ENCODE data around the gene FBXW7.

DNA sequence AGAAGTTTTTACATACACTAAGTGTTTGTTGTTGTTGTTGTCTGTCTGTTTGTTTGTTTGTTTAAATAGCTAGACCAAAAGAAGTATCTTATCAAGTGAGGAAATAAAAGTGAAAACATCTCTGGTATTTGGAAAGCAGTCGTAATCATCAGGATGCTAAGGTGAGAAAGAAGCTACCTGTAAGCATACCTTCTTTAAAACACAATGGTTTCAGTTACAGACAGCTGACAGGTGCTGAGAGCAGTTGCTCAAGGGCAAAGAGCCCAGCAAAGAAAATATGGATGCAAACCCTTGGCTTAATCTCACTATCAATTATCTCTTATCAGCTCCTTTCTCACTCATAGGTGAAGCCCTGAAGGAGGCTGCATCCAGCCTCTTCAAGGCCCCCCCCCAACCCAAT, 42.8 kb upstream of the FBXW7 start:
- TF ChIP-seq ZNF274 (IDR thresholded peaks at IDR 0.05; ENCODE audit: low read depth, low read length) (no peak), POLR2A (IDR thresholded peaks at IDR 0.05; ENCODE audit: borderline replicate concordance, extremely low read depth, insufficient read depth, insufficient read length) (no peak), POLR2AphosphoS5 (IDR thresholded peaks at IDR 0.05; ENCODE audit: low read depth, low read length) (no peak), EZH2 (IDR thresholded peaks at IDR 0.05) (no peak)
- TF ChIP-seq, protein P1, sequence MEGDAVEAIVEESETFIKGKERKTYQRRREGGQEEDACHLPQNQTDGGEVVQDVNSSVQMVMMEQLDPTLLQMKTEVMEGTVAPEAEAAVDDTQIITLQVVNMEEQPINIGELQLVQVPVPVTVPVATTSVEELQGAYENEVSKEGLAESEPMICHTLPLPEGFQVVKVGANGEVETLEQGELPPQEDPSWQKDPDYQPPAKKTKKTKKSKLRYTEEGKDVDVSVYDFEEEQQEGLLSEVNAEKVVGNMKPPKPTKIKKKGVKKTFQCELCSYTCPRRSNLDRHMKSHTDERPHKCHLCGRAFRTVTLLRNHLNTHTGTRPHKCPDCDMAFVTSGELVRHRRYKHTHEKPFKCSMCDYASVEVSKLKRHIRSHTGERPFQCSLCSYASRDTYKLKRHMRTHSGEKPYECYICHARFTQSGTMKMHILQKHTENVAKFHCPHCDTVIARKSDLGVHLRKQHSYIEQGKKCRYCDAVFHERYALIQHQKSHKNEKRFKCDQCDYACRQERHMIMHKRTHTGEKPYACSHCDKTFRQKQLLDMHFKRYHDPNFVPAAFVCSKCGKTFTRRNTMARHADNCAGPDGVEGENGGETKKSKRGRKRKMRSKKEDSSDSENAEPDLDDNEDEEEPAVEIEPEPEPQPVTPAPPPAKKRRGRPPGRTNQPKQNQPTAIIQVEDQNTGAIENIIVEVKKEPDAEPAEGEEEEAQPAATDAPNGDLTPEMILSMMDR (IDR thresholded peaks at IDR 0.05 in 2 of 3, conservative IDR thresholded peaks at IDR 0.05 in 1 of 3; ENCODE audit: borderline replicate concordance in 1 of 3, insufficient read depth in 1 of 3, low read depth in 2 of 3, low read length in 2 of 3), result no peak

All from HCT116 (cell line).